GM18870 (cell line): Measurements from ENCODE around the gene KCNT1.

ENCODE experiments used
- ATAC-seq: cut with Tn5 transposase; IDR thresholded peaks from one replicate; pipeline ENCODE4 v1.9.1; 2021; ENCODE audit warnings: moderate library complexity; ENCODE audit not compliant: unreplicated experiment

Gene KCNT1

DNA sequence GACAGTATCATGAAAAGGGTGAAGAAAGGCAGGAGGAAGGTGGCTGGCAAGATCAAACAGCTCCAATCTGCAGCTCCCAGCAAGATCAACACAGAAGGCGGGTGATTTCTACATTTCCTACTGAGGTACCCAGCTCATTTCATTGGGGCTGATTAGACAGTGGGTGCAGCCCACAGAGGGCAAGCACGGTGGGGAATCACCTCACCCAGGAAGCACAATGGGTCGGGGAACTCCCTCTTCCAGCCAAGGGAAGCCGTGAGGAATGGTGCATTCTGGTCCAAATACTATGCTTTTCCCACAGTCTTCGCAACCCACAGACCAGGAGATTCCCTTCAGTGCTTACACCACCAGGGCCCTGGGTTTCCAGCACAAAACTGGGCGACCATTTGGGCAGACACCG lies 138.6 kb downstream of the KCNT1 start:
- ATAC-seq = no peak
